GM19193 (cell line): Measurements from ENCODE around the gene BEND6.
A peak's percentile ranks its signal among the peaks of the same experiment; 100 is the strongest.

Source experiments
- POLR2A ChIP-seq: IDR thresholded peaks from 4 replicates; pipeline ENCODE4 v1.6.1; 2011; ENCODE audit not compliant: insufficient read depth, insufficient read length; ENCODE audit errors: extremely low read depth

BEND6 gene

DNA sequence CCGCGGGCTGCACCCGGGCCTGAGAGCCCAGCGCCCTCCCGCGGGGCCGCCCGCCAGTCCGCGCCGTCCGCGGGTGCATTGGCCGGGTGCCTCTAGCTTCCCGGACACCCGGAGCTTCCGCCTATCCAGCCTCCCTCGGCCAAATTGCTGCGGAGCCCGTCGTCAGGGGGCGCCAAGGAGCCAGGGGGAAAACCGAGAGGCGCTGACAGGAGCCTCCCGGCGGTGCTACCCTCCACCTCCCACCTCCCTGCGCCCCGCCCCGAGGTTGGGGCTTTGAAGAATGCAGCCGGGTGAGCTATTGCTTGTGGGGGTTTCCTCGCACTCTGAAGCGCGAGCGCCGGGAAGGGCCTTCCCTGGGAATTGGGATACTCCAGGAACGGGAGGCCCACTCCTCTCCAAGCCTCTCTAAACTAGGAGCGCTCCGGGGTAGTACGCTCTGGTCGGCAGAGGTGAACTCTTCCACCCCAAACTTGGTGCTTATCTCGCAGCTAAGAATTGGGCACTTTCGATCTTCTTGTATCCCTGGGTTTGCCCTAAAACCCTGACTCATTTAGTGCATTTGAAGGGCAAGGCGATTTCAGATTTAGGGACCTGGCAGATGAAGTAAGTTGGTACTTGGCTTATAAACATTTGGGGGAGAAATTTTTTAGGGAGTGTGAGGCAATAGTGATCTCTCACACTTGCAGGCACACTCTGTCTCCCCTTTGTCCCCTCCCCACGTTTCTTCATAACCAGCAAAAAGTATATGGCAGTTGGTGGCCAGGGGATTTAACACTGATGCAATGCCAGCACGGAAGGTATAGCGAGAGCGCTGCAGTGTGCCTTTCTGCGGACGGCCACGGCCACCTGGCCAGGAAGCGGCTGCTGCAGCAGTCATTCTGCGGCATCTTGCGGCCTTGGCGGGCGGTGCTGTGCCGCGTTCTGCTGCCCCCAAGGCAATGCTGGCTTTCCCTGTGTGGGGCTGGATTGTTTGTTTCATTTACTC, 556 bp downstream of the BEND6 start:
- peak; percentile 24 for TF ChIP-seq POLR2A

DNA sequence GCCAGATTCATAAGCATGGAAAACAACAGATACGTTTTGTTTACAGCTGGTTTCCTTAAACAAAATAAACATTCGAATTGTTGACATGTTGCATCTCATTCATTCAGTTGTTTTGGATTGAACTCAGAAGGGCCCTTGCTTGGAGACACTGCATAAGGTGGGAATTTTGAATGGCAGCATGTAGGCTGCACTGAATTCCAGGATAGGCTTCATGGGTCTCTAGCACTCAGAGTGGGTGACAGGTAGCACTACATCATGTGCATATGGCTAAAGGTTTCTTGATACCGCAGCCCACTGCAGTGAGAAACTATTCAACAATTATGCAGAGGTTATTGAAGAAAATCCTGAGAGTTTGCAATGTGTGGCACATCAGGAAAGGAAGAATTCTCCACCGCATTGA, 1.6 kb downstream of the BEND6 start:
- TF ChIP-seq POLR2A = no peak

DNA sequence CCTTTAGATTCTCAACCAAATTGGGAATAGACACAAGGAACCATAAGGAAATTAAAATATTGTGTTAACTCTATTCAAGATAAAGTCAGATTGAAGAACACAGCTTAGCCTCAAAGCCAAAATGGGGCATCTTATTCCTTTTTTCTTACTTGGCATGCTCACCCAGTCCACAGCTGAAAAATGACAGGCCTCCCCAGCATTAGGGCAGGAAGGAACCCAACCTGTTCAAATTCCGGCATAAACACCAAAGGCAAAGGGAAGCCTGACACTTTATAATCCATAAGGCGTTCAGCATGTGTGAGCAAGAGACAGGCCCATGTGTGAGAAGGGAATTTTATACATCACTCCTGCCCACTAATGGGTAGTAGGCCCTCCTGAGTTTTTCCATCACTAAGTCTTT, 2.9 kb downstream of the BEND6 start:
- TF ChIP-seq POLR2A = no peak

DNA sequence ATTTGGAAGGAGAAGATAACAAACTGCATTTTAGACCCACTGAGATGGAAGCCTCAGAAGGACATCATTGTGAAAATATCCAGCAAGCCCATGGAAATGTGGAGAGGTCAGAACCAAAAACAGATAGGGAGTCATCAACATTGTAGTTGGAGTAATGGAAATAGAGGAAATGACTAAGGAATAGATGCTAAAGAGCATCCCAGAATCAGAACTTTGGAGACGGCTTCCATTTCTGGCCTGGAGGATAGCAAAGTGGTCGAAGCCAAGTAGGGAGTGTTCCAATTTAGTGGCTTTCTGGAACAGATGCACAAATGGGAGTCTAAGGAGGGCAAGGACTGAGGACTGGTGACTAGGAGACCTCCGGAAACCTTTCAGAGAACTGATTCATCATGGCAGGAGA, 3.6 kb downstream of the BEND6 start:
- no peak for TF ChIP-seq POLR2A

DNA sequence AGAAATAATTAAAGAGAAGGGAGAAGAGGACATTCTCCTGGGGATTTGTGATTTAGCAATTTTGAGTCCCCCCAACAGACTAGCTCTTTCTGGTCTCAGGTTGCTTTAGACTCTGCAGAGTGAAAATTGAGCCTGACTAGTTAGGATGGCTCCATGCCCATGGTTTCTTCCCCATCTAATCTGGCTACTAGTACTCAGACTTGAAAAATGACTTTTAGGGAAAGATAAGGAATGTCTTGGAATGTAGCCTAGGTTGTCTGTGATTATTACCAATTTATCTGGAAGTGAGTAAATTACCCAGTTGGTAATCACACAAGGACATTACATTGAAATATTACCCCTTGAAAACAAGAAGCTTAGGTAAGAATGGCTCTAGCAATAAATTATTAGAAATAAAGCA, 4.2 kb downstream of the BEND6 start:
- no peak for TF ChIP-seq POLR2A

DNA sequence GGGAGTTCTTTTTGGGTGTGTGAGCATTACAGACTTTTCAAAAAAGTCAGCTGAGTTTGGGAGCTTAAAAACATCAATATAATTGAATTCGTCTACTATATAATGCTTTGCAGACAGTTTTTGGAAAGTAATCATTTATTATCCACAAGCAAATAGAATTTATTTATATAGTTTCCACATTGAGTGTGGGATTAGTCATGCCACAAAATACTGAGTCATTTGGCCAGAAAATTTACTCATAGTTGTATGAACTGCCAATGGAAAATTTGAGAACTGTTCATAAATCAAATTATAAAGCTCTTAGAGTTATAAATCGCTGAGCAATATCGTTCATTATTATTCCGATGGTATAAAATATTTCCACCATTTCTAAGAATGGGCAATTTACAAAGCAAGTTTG, 5.0 kb downstream of the BEND6 start:
- no peak for TF ChIP-seq POLR2A

DNA sequence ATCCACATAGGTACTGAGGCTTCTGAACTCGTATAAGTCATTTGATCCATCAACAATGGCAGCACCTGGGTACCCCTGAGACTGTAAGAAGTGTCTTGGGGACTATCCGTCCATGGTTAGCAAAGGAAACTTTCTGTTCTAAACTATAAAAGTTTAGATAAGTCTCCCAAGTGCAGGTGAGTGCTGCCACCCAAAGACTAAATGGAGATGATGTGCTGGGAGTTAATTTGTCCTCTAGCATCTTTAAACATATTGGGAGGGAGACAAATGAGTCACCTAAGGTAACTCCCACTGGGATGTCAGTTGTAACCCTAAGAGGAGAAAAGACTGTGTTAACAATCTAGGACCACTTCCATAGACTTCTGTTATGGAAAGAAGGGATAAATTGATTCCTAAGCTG, 6.2 kb downstream of the BEND6 start:
- no peak for TF ChIP-seq POLR2A

DNA sequence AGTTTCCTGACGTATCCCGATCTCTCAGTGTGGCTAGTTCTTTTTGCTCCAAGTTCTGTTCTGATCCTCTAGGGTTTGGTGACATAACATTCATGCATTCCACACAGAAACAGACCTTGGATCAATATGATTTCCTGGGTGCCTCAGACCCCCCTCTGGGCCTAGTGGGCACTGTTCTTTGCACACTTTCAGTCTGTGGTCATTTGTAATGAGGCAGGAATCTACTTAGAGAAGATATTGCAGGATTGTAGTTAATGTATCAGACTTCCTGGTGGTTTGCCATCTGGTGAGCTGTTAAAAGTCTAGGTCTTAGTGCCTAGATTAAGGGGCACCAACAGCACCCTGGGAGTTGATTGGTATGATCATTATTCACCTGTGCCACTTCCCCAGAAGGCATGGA, 7.5 kb downstream of the BEND6 start:
- TF ChIP-seq POLR2A = no peak

DNA sequence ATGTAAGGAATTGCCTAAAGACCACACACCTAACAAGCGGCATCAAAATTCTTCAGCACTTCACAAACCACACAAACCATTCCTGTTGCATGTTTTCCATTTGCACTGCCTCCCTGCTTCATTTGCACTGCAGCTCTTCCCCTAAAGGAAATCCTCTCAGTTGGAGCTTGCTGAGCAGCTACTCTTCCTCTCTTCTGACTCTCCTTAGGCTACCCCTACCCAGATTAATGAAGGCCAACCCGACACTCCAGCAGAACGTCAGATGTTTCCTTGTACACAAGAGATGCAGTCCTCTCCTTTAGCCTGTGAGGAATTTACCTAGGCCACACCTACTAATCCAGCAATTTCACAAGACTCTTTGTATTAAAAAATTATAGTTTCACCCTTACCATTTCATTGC, 8.1 kb downstream of the BEND6 start:
- TF ChIP-seq POLR2A = no peak

DNA sequence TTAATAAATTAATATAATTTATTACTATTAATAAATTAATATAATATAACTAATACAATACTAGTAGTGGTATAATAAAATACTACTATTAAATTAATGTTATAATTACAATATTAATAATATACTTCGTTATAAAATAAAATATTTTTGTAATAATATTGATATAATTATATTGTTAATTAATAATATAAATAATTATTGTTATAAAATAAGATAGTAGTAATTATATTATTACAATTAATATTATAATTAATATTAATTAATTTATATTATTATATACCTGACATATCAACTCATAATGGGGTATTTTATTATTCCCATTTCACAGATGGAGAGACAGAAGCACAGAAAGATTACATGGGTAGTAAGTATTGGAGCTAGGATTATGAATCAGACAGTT, 8.9 kb downstream of the BEND6 start:
- no peak for TF ChIP-seq POLR2A

DNA sequence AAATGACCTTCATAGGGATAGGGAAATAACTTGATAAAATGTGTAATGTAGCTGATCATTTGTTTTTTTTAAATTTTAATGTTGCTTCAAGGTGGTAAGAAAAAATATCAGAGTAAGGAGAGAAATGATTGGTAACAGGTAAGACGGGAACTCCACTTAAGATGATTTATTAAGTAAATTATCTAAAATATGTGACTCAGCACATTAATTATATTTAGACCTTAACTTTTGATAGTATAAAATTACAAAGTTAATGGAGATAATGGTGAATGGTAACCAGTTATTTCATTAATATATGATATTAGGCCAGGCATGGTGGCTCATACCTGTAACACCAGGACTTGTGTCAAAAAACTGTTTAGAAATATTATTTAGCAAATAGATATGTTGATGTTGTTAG, 10.2 kb downstream of the BEND6 start:
- TF ChIP-seq POLR2A = no peak

DNA sequence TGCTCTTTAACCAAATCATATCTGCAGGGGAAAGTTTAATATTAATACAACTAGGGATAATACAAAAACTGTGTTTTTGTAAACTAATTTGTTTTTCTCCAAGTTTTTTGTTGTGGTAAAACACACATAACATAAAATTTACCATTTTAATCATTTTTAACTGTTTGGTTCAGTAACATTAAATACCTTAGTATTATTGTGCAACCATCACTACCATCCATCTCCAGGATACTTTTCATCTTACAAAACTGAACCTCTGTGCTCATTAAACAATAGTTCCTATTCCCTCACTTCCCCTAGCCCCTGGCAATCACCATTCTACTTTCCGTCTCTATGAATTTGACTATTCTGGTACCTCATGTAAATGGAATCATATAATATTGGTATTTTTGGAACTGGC, 15.9 kb downstream of the BEND6 start:
- no peak for TF ChIP-seq POLR2A

DNA sequence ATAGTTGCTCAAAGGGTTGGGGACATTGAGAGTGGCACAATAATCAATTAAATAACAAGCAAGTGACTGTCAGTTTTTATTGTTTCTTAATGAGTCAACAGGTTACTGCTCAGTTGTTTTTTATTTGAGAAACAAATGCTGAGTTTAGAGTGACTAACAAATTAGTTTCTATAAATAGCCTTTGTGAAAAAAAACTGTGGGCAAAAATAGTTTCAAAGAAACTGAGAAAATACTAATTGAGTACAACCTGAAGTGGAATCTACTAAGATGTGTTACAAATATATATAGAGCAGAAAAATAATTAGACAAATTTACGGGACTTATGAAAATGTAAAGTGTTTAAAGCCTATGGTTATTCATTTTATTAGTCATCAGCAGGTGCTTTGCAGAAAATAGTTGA, 22.3 kb downstream of the BEND6 start:
- TF ChIP-seq POLR2A = no peak

DNA sequence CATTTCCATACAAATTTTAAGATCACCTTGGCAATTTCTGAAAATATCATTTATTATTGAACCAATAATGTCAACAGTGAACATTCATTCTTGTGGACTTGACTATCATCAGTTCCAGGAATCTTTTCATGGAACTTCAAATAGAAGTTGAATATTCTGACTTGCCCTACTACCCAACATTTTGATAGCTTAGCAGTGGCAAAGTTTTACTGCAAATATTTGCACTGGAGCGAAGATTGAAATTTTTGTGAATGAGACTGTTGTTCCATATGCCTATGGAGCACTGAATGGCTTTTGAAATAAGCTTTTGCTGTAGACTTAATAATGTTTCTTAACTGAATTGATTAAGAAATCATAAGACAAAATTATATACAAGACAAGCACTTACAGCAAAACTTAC, 23.6 kb downstream of the BEND6 start:
- no peak for TF ChIP-seq POLR2A

DNA sequence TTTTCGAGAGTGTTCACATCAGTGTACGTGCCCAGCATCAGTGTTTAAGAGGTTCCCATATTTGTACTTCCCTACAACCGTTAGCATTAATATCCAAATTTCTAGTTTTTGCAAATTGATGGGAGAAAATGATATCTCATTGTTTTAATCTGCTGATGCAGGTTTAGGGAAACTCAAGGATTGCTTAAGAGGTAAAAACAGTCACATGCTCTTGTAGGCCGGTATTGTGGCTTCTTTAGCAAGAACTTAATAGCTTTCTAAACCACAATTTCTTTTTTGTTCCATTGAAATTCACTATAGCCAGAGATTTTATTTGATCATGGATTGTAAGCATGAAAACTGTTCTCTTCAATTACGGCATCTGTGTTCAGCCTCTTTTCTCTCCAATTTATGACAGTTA, 29.5 kb downstream of the BEND6 start:
- no peak for TF ChIP-seq POLR2A

DNA sequence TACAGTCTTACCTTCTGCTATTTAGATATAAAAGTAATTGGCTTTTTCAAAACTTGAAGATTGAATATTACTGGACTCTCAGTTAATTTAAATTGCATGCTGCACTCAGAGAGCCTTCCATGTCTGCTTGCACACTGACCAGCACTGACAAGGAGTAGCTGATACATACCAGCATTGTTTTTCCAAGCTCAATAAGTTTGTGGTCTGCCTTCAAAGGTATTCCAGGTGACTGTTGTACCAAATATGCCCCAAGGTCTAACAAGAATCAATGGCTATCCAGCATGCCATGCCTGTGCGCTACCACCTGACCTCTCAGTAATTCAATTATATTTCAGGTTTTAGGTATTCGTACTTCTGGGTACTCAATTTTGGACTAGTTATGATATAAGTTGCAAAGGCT, 30.0 kb downstream of the BEND6 start:
- no peak for TF ChIP-seq POLR2A
